ENCODE data around the gene UBC.
"Not testable (repeated sequence)": the region's sequence is repeated elsewhere in the genome, so short reads cannot be mapped to it uniquely, and the experiment has no call there.

The UBC gene

DNA sequence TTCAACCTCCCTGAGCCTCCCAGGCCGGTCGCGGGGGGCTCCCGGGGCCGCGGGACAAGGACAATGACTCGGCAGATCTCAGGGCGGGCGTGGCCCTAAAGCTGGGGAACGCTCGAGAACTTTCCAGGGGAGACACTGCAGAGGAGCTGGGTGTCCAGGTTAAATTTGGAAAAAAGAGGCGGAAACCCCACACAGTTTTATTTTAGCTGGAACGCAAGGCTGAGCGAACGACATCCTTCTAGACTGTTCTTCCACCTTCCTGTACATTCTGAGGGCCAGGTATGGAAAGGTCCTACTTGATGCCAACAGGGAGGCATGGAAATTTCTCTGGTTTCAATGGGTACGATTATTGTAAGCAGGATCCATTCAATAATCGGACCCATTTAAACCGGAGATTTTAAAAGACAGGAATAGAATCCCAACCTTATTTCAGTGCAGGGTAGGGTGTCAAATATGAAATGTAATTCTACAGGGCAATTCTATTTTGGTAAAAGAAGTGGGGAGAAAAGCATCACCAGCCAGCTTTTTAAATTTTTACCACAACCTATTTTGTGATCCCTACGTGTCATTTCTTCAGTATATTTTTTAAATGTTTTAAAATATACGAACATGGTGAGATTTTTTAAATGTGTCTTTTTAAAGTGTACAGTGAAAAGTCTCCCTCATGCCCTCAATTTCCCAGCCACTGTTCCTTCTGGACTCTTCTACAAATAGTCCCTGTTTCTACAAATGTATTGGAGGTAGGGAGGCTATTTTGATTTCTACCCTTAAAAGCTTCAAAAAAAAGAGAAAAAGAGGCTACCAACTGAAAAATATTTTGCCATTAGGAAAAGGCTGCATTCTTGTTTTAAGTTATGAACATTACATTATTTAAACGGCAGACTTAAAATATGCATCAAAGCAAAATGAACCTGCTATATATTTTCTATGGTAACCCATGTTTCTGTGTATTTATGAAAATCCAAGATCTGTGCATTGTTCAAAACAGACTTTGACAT, 1.1 kb upstream of the UBC start:
- no peak for DNase-seq (ENCODE audit: low read depth in 2 of 2)

DNA sequence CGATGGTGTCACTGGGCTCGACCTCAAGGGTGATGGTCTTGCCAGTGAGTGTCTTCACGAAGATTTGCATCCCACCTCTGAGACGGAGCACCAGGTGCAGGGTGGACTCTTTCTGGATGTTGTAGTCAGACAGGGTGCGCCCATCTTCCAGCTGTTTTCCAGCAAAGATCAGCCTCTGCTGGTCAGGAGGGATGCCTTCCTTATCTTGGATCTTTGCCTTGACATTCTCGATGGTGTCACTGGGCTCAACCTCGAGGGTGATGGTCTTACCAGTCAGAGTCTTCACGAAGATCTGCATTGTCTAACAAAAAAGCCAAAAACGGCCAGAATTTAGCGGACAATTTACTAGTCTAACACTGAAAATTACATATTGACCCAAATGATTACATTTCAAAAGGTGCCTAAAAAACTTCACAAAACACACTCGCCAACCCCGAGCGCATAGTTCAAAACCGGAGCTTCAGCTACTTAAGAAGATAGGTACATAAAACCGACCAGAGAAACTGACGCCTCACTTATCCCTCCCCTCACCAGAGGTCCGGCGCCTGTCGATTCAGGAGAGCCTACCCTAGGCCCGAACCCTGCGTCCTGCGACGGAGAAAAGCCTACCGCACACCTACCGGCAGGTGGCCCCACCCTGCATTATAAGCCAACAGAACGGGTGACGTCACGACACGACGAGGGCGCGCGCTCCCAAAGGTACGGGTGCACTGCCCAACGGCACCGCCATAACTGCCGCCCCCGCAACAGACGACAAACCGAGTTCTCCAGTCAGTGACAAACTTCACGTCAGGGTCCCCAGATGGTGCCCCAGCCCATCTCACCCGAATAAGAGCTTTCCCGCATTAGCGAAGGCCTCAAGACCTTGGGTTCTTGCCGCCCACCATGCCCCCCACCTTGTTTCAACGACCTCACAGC, 717 bp downstream of the UBC start:
- DNase-seq (ENCODE audit: low read depth in 2 of 2), result peak; percentile 92 to 95

DNA sequence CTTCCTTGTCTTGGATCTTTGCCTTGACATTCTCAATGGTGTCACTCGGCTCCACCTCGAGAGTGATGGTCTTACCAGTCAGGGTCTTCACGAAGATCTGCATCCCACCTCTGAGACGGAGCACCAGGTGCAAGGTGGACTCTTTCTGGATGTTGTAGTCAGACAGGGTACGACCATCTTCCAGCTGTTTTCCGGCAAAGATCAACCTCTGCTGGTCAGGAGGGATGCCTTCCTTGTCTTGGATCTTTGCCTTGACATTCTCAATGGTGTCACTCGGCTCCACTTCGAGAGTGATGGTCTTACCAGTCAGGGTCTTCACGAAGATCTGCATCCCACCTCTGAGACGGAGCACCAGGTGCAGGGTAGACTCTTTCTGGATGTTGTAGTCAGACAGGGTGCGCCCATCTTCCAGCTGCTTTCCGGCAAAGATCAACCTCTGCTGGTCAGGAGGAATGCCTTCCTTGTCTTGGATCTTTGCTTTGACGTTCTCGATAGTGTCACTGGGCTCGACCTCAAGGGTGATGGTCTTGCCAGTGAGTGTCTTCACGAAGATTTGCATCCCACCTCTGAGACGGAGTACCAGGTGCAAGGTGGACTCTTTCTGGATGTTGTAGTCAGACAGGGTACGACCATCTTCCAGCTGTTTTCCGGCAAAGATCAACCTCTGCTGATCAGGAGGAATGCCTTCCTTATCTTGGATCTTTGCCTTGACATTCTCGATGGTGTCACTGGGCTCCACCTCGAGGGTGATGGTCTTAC, 1.7 kb downstream of the UBC start:
- not testable (repeated sequence) for DNase-seq (ENCODE audit: low read depth in 2 of 2)

DNA sequence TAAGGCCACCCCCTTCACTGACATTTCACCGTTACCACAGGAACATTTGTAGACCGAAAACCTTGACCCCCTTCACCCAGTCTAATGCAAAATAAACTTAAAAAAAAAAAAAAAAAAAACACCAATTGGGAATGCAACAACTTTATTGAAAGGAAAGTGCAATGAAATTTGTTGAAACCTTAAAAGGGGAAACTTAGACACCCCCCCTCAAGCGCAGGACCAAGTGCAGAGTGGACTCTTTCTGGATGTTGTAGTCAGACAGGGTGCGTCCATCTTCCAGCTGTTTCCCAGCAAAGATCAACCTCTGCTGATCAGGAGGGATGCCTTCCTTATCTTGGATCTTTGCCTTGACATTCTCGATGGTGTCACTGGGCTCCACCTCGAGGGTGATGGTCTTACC, 2.9 kb downstream of the UBC start:
- not testable (repeated sequence) for DNase-seq (ENCODE audit: low read depth in 2 of 2)

DNA sequence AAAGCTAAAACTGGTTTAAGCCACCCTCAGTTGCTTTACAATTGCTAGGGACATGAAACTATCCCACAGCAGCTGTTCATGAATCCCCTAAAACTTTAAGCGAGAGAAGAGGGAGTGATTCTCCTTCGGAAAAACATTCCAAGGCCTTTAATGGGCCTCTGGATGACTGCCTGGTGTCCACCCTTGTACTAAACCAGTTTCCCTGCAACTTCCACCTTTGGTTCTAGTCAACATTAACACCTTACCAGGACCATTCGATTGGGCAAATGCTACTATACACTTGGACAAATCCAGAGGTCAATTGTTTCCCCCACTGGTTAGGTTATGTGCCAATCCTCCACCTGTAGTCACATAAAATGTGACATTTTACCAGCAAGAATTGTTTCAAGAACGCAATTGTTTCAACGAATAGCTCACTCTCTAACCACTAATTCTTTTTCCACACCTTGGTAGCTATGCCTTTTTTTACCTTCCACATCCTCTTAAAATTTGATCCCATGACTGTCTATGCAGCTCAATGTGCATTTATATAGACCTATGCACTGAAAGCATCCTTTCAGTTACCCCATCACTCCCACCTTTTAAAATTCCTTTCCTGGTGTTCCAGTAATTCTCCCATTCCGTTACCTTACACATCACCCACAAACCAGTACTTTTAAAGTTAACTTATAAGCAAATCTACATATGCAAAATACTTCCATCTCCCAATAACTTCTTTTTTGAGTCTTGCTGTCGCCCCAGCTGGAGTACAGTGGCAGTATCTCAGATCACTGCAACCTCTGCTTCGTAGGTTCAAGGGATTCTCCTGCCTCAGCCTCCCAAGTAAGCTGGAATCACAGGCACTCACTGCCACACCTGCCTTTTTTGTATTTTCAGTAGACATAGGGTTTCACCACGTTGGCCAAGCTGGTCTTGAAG, 3.6 kb downstream of the UBC start:
- no peak for DNase-seq (ENCODE audit: low read depth in 2 of 2)

DNA sequence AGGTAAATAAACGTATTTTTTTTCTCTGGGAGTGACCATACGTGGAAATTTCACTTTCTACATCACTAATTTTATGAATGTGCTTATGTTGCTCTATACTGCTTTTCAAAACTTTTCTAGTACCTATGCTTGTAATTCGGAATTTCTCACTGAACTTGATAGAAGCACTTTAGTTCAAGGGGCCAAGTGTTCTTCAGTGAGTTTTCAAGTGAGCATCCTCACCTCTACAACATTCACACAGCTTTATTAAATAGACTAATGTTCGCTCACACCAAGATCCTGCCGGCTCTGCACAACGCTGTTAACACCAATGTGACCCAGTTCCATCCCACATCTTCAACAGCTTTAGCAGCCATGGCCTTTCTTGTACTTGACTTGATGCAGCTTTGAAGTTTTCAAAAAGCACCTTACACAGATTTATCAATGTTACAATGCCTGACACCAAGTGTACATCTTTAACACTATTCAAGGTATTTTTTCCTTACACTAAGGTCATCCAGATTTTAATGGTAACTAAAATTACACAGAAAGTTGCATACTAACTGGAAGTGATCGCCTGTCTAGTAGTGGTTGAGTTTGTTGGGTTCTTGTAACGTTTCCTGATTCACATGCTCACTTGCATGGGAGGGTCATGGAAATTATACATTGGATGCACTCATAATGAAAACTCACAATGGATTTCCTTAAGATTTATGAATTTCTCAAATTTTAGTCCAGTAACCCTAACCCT, 4.5 kb downstream of the UBC start:
- no peak for DNase-seq (ENCODE audit: low read depth in 2 of 2)

DNA sequence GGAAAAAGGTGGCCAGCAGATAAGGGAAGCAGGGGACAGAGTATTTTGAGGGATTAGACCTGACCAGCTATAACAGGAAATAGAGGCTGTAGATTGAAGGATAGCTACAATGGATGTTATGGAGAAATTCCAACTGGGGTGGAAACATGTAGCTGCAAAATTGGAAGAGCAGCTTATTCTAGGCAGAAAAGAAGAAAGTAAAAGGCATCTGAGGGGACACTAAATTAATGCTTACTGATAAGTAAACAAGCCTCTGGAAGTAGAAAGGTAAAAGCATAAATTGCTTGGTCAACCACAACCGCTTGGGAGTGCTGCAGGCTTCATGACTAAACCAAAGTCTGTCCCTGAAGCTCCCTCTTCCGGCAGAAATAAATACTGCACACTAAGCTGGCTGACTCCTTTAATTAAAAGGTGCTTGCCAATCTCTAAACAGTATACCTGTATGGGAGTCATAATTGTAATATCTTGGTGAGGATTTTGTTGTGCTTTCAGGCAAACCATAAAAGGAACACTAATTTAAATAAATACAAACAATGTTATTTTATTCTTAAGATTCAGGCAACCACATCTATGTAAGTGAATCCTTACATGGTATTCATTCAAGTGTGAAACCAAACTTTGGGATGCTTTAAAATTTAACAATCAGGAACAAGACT, 7.7 kb downstream of the UBC start:
- DNase-seq (ENCODE audit: low read depth in 2 of 2), result peak; percentile 82 to 93

DNA sequence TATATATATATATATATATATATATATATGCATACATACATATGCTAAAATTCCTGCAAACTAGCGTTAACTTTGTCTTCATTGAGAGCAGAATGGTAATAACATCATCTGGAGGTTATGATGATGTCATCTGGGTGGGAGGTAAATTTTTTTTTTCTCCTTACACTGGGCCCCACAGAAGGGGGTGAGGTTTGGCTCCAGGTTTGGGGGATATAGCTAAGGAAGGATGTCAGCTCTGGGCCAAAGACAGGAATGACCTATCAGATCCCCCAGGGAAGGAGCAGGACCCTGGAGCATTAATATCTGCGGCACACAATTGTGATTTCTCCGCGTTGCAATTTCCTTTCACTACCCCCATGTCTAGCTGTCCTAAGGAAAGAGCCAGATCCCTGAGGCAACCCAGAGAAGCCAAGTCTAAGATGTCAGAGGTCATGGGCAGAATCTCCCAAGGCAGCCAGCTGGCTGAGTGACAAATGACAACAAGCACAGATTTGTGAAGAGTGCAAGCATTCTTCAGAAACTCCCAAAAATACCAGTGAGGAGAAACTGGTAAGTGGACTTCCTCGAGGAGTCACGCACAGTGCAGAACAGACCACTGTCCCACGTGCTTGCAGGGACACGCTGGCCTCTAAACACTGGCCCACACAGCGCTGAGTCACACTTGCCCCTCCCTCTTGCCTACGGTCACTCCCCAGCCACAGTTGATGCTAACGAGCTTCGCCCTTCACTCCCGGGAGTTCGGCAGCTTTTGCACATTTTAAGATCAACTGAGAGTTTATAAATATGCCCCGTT, 9.9 kb downstream of the UBC start:
- no peak for DNase-seq (ENCODE audit: low read depth in 2 of 2)

DNA sequence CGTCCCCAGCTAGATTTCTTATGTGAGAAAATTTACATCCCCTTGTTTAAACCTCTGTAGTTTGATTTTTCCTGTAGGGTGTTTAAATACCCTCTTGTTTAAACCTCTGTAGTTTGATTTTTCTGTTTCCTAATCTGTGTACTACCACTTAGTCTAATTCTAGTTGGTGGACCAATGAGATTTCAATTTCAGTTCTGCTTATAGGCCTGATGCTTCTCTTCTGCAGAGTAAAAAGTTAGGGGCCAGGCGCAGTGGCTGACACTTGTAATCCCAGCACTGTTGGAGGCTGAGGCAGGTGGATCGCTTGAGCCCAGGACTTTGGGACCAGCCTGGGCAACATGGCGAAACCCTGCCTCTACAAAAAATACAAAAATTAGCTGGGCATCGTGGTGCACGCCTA, 11.5 kb downstream of the UBC start:
- no peak for DNase-seq (ENCODE audit: low read depth in 2 of 2)

DNA sequence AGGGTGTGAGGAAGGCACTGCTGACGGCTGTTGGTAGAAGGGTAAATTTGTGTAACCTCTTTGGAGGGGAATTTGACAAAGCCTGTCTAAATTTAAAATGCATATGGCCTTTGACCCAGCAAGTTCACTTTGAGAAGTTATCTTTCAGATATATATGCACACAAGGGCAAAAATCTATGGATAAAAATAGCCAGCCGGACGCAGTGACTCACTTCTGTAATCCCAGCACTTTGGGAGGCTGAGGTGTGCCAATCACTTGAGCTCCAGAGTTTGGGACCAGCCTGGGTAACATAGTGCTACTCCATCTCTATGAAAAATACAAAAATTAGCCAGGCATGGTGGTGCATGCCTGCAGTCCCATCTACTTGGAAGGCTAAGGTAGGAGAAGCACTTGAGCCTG, 13.4 kb downstream of the UBC start:
- no peak for DNase-seq (ENCODE audit: low read depth in 2 of 2)

DNA sequence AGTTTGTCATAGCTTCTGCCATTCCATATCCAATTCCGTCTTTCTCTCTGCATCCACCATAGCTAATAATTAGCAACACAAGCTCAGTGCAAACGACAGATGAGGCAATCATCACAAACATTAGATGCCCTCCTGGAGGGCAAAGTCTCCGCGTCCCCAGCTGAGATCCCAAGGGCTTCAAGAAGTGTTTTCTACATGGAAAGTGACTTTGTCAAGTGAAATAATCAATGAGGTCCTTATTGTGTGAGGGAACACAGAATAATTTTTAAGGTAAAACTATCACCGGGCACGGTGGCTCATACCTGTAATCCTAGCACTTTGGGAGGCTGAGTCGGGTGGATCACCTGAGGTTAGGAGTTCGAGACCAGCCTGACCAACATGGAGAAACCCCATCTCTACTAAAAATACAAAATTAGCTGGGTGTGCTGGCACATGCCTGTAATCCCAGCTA, 14.1 kb downstream of the UBC start:
- DNase-seq (ENCODE audit: low read depth in 2 of 2), result not testable (repeated sequence)

DNA sequence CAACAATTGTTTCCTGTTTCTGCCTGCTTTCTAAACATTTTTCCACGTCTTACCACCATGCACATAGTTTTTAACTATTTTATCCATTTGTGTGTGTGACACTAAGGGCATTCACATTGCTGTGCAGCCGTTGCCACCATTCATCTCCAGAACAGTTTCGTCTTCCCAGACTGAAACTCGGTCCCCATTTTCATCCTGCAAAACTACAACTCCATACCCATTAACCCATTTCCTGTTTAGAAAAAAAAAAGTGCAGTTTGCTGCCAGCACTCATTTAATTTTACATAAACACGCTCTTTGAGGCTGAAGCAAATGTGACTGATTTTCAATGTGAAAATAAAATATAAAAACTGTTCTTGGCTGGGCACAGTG, 15.5 kb downstream of the UBC start:
- no peak for DNase-seq (ENCODE audit: low read depth in 2 of 2)

DNA sequence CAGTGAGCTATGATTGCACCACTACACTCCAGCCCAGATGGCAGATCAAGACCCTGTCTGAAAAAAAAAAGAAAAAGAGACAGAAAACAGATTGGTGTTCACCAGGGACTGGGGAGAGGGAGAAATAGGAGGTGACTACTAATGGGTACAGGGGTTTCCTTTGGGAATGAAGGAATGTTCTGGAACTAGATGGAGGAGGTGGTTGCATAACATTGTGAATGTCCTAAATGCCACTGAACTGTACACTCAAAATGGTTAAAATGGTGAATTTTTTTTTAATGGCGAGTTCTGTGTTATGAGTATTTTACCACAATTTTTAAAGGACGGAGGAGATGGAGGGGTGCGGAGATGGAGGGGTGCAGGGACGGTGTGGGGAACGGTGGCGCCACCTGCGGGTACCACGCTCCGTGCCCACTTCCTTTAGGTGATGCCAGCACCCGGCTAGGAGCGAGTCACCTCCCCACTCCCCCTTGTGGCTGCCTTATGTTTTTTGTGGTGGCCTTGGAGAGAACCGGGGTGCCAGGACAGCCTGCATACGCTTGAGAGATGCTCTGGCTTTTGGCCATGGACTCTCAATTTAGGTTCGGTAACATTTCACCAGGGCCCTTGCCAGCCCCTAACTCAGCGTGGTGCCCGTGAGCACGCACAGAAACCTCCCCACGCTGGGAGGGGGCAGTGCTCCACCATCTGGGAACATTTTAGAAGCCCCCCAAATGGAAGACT, 16.1 kb downstream of the UBC start:
- peak; percentile 43 to 55 for DNase-seq (ENCODE audit: low read depth in 2 of 2)

DNA sequence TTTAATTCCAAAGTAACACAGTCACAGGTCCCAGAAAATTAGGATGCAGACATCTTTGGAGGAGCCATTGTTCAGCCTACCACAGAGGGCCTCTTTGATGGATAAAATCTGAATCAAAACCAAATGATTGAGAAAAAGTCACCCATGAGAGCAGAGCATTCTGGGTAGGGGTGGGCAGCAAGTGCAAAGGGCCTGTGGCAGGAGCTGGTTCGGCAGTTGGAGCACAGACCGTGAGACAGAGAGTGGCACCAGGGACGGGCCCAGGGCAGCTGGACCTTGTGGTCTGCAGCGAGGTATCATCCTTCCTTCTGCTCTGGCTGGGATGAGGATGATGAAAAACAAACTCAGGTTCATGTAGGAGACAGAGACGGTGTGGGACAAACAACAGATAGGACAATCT, 18.0 kb downstream of the UBC start:
- DNase-seq (ENCODE audit: low read depth in 2 of 2), result no peak

DNA sequence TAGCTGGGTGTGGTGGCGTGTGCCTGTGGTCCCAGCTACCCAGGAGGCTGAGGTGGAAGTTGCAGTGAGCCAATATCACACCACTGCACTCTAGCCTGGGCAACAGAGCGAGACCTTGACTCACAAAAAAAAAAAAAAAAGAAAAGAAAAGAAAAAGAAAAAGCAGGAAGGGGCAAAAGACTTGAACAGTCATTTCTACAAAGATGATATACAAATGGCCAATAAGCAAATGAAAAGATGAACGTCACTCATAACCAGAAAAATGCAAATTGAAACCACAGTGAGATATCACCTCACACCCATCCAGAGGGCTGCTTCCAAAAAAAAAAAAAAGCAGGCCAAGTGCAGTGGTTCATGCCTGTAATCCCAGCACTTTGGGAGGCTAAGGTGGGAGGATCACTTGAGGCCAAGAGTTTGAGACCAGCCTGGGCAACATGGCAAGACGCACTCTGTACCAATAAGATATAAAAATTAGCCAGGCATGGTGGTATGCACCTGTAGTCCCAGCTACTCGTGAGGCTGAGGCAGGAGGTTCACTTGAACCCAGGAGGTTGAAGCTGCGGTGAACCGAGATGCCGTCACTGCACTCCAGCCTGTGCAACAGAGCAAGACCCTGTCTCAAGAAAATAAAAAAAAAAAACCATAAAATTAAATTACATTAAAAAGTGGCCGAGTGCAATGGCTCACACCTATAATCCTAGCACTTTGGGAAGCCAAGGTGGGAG, 20.5 kb downstream of the UBC start:
- DNase-seq (ENCODE audit: low read depth in 2 of 2), result no peak

DNA sequence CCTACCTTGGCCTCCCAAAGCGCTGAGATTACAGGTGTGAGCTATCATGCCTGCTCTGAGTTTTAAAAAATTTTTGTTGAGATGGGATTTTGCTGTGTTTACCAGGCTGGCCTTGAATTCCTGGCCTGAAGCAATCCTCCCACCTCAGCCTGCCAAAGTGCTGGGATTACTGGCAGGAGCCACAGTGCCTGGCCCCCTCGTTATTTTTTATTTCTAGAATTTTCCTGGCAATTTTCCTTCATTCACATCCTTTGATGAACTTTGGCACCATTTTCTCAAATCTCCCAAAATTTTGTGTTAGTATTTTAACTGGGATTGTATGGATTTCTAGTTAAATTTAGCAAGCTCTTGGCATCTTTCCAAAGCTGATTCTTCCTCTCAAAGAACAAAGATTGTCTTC, 26.2 kb downstream of the UBC start:
- DNase-seq (ENCODE audit: low read depth in 2 of 2), result no peak

DNA sequence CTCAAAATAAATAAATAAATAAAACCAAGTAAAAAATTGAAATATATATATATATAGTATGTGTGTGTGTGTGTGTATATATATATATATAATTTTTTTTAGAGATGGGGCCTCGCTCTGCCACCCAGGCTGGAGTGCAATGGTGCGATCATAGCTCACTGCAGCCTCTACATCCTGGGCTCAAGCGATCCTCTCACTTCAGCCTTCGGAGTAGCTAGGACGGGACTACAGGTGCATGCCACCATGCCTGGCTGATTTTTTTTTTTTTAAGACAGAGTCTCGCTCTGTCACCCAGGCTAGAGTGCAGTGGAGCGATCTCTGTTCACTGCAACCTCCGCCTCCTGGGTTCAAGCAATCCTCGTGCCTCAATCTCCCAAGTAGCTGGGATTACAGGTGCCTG, 26.7 kb downstream of the UBC start:
- not testable (repeated sequence) for DNase-seq (ENCODE audit: low read depth in 2 of 2)
